Measurements from ENCODE around the gene ARSH.
"Not testable (repeated sequence)": the region's sequence is repeated elsewhere in the genome, so short reads cannot be mapped to it uniquely, and the experiment has no call there.

The ARSH gene

DNA sequence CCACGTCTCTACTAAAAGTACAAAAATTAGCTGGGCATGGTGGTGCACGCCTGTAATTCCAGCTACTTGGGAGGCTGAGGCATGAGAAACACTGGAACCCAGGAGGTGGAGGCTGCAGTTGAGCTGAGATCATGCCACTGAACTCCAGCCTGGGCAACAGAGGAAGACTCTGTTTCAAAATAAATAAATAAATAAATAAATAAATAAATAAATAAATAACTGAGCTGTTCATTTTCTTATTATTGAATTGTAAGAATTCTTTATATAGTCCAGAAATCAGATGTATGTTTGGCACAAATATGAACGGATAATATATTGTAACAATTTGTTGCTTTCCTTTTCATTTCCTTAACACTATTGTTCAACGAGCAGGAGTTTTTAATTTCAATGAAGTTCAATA, 27.7 kb upstream of the ARSH start:
- H3K4me1 Mint-ChIP-seq; H3K27me3 Mint-ChIP-seq; H3K27ac Mint-ChIP-seq; H3K36me3 Mint-ChIP-seq; H3K4me3 Mint-ChIP-seq; DNase-seq; ATAC-seq (replicated peaks): not testable (repeated sequence)
- H3K9me3 Mint-ChIP-seq: peaks cover 5 to 23% of the 10 kb centered on the region in 2 donors

DNA sequence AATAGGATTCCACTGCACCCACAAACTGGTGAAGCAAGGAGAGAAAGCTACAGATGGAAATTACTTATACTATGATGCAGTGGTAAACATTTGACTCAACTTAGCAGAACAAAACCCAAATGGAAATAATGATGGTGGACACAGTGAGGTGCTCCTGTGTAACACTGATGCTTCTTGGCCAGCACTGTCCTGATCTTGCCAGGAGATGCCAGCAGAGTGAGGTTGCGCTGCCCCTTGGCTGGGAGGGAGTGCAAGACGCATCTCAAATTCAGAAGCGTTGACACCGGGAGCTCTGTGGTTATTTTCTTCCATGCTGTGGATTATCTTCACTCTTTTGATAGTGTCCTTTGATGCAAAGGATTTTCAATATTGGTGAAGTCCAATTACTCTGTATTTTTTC, 22.0 kb upstream of the ARSH start:
- DNase-seq (no peak), ATAC-seq (replicated peaks) (no peak)
- Mint-ChIP-seq H3K4me3 (no peak overlapping the region), H3K27me3 (peaks cover 7 to 10% of the 10 kb centered on the region in 2 donors), H3K9me3 (peaks cover 8 to 19% of the 10 kb centered on the region in 2 donors), H3K27ac (no peak overlapping the region), H3K36me3 (peaks cover 1 to 6% of the 10 kb centered on the region in 2 donors), H3K4me1 (no peaks in the 10 kb centered on the region)

DNA sequence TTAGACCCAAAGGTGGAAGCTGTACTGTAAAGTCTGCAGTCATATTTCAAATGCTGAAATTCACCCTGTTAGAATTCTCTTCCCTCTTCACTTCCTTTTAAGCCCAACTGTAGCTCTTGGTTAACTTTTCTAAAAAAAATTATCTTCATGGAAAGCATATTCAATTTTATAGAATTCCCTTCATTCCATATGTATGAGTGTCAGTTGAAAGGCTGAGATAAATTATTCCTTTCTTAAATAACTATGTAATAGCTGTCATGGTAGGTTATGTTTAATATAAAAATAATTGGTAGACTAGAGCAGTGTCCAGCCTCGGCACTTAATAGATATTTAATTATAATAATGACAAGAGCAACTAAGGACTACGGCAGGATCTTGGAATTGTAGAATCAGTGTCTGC, 16.8 kb upstream of the ARSH start:
- ATAC-seq (replicated peaks) (no peak), DNase-seq (no peak)
- Mint-ChIP-seq H3K36me3 (peaks cover 0 to 1% of the 10 kb centered on the region in 2 donors), H3K9me3 (peaks cover 0 to 2% of the 10 kb centered on the region in 2 donors), H3K27ac (no peak overlapping the region), H3K4me3 (no peak overlapping the region), H3K4me1 (no peaks in the 10 kb centered on the region), H3K27me3 (peaks cover 14% of the 10 kb centered on the region in 2 donors)

DNA sequence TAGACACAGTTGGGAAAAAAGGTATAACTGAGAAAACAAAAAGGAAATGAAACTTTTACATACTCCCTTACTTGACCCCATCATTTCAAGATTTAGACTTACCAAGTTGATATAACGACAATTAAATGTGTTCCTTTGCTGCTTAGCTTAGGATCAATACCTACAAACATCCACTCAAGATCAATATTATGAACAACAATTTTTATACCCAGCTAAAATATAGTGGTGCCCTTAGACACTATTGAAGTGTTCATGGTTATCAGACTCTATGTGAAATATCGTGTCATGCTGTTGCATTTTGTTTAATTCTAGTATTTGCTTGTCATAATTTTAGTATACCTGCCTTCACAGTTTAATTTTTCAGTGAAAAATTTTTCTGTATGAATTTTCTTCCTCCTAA, 4.2 kb downstream of the ARSH start:
- no peaks in the 10 kb centered on the region for H3K27me3 Mint-ChIP-seq
- H3K4me3 Mint-ChIP-seq: no peak overlapping the region
- ATAC-seq (replicated peaks) (no peak), DNase-seq (no peak)
- H3K9me3 Mint-ChIP-seq: peaks cover 6 to 23% of the 10 kb centered on the region in 2 donors
- no peak overlapping the region for H3K27ac Mint-ChIP-seq
- H3K36me3 Mint-ChIP-seq: no peaks in the 10 kb centered on the region
- H3K4me1 Mint-ChIP-seq: no peaks in the 10 kb centered on the region

DNA sequence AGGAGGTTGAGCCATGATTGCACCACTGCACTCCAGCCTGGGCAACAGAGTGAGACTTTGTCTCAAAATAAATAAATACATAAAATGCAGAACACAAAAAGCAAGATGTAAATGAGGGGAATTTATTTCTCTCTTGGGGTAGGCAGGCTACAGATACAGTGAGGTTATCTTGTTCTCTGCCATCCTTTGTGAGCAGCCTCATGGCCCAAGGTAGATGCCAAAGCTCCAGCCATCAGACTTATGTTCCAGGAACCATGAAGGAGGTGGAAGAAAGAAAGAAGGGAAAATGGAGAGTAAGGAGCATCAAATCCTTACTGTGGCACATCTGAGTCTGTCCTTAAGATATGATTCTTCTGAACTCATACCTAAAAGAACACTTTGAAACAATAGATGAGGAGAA, 11.1 kb downstream of the ARSH start:
- H3K4me3 Mint-ChIP-seq: no peak overlapping the region
- ATAC-seq (replicated peaks) (no peak), DNase-seq (no peak)
- H3K9me3 Mint-ChIP-seq: peaks cover 4 to 15% of the 10 kb centered on the region in 2 donors
- no peaks in the 10 kb centered on the region for H3K4me1 Mint-ChIP-seq
- no peaks in the 10 kb centered on the region for H3K27me3 Mint-ChIP-seq
- H3K36me3 Mint-ChIP-seq: no peaks in the 10 kb centered on the region
- no peak overlapping the region for H3K27ac Mint-ChIP-seq

DNA sequence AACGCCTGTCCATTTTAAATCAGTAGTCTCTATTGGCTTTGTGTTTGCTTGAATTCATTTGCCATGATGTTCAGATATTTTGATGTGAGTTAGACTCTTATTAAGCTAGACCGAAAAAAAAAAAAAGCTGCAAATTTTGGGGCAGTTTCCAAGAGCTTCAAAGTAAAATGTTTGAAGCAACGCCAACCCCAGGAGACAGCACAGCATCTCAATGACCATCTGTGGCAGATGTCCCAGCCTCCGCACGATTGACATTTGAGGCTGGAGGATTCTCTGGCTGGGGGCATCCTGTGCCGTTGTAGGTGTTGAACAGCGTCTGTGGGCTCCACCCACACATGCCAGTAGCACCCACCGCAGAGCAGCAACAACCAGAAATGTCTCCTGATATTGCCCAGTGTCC, 17.8 kb downstream of the ARSH start:
- Mint-ChIP-seq H3K4me1 (no peaks in the 10 kb centered on the region), H3K4me3 (no peak overlapping the region), H3K36me3 (no peaks in the 10 kb centered on the region), H3K27ac (no peak overlapping the region), H3K27me3 (peaks cover 0 to 10% of the 10 kb centered on the region in 2 donors), H3K9me3 (no peaks in the 10 kb centered on the region)
- DNase-seq (no peak), ATAC-seq (replicated peaks) (no peak)

DNA sequence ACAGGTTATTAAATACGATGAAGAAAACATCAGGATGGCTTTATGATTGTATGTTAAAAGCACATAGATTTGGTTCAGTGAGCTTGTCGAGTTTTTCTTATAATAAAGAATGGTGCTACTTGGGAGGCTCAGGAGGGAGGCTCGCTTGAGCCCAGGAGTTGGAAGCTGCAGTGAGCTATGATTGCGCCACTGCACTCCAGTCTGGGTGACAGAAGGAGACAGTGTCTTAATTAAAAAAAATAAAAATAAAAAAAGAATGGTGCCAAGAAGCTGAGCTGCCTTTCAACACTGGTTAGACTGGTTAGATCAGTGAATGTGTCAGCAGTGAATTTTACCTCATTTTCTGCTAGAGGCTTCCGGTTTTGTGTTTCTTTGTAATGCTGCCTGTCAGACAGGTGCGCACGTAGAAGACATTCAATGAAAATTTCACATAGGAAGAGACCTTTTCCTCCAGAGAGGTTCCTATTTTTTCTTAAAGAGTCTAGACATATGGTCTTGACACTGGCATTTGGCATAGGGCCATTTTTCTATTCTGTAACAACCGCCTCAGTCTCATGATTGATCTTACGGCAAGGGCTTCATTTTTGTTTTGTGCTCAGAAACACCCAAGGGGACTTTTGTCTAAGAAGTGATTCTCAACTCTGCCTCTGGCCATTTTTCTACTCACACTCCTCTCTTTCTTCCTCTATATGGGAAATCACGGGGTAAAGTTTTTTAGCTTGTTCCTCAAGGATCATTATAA, 19.9 kb downstream of the ARSH start:
- H3K27me3 Mint-ChIP-seq: peaks cover 9 to 20% of the 10 kb centered on the region in 2 donors
- ATAC-seq (replicated peaks): no peak
- H3K9me3 Mint-ChIP-seq: peaks cover 0 to 1% of the 10 kb centered on the region in 2 donors
- no peaks in the 10 kb centered on the region for H3K36me3 Mint-ChIP-seq
- H3K4me3 Mint-ChIP-seq: no peak overlapping the region
- H3K27ac Mint-ChIP-seq: no peak overlapping the region
- no peak for DNase-seq
- no peaks in the 10 kb centered on the region for H3K4me1 Mint-ChIP-seq

DNA sequence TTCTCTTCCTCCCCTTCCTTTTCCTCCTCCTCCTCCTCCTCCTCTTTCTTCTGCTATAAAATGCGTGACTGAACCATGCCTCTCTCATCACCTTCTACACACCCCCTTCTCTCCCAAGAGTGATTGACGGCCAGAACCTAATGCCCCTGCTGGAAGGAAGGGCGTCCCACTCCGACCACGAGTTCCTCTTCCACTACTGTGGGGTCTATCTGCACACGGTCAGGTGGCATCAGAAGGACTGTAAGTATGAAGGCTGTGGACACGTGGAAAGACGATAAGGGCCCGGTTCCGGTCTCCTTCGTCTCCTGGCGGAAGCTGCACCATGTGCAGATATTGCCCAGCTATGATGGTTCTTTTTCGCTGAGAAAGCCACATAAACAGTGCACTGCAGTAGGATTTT, 22.8 kb downstream of the ARSH start:
- H3K27ac Mint-ChIP-seq: no peak overlapping the region
- H3K27me3 Mint-ChIP-seq: peaks cover 9 to 20% of the 10 kb centered on the region in 2 donors
- ATAC-seq (replicated peaks) (no peak), DNase-seq (no peak)
- H3K4me1 Mint-ChIP-seq: no peaks in the 10 kb centered on the region
- no peak overlapping the region for H3K4me3 Mint-ChIP-seq
- H3K9me3 Mint-ChIP-seq: peaks cover 0 to 1% of the 10 kb centered on the region in 2 donors
- no peaks in the 10 kb centered on the region for H3K36me3 Mint-ChIP-seq

DNA sequence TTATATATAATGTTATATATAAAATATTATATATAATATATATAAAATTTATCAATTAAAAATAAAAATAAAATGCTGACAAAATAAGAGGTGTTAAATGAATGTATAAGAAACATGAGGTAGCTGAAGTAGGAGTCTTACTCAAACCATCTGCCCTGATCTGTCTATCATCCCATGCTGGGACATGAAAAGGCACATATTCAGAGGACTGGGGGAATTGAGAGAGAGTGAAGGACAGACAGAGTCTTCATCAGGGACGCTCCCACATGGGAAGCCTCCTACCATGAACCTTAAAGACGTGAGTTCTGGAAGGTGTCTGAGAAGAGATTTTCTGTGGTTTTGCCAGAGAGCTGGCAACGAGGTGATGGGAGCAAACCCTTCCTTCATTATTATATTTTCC, 30.9 kb downstream of the ARSH start:
- H3K4me3 Mint-ChIP-seq: no peak overlapping the region
- ATAC-seq (replicated peaks) (no peak), DNase-seq (no peak)
- H3K36me3 Mint-ChIP-seq: no peaks in the 10 kb centered on the region
- H3K27ac Mint-ChIP-seq: no peak overlapping the region
- no peaks in the 10 kb centered on the region for H3K4me1 Mint-ChIP-seq
- H3K27me3 Mint-ChIP-seq: peaks cover 0 to 10% of the 10 kb centered on the region in 2 donors
- peaks cover 0 to 2% of the 10 kb centered on the region in 2 donors for H3K9me3 Mint-ChIP-seq

DNA sequence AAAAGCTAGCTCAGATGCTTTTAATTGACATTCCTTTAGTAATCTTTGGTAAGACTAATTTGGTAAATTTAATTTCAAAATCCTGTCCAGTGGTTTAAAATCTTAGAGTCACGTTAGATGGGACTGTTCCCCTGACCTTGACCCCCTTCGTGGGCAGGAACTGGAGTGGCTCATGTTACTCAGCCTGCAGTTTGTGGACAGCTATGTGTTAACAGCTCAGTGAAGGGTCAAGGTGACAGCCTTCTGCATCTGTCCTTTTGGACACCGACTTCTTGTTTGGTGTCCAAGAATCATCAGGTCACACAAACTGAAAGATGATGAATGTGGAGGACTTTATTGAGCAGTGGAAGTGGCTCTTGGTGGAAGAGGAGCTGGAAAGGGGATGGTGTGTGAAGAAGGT, 37.9 kb downstream of the ARSH start:
- no peak for DNase-seq
- Mint-ChIP-seq H3K4me3 (no peak overlapping the region), H3K4me1 (peaks cover 0 to 3% of the 10 kb centered on the region in 2 donors), H3K36me3 (no peaks in the 10 kb centered on the region), H3K9me3 (no peaks in the 10 kb centered on the region), H3K27me3 (peaks cover 0 to 4% of the 10 kb centered on the region in 2 donors), H3K27ac (no peak overlapping the region)
- no peak for ATAC-seq (replicated peaks)

DNA sequence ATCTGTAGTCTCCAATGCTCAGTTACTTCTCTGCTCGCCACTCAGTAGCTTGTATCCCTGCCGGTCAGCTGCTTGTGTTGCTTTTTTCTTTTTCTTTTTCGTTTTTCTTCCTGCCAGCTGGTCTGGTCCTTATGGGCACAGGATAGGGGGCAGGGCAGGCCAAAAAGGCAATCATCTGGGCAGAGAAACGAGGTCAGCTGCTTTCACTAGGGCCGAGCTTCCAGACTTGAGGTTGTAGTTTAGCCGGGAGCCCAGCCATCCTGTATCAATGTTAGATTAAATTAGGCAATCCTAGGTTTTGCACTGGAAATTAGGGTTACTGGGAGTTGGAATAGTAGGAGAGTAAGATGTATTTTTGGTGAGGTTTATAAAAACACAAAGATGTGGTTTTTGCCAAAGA, 38.3 kb downstream of the ARSH start:
- DNase-seq (no peak), ATAC-seq (replicated peaks) (no peak)
- Mint-ChIP-seq H3K4me1 (peaks cover 0 to 3% of the 10 kb centered on the region in 2 donors), H3K4me3 (no peak overlapping the region), H3K27me3 (peaks cover 0 to 4% of the 10 kb centered on the region in 2 donors), H3K36me3 (no peaks in the 10 kb centered on the region), H3K27ac (no peak overlapping the region), H3K9me3 (no peaks in the 10 kb centered on the region)

DNA sequence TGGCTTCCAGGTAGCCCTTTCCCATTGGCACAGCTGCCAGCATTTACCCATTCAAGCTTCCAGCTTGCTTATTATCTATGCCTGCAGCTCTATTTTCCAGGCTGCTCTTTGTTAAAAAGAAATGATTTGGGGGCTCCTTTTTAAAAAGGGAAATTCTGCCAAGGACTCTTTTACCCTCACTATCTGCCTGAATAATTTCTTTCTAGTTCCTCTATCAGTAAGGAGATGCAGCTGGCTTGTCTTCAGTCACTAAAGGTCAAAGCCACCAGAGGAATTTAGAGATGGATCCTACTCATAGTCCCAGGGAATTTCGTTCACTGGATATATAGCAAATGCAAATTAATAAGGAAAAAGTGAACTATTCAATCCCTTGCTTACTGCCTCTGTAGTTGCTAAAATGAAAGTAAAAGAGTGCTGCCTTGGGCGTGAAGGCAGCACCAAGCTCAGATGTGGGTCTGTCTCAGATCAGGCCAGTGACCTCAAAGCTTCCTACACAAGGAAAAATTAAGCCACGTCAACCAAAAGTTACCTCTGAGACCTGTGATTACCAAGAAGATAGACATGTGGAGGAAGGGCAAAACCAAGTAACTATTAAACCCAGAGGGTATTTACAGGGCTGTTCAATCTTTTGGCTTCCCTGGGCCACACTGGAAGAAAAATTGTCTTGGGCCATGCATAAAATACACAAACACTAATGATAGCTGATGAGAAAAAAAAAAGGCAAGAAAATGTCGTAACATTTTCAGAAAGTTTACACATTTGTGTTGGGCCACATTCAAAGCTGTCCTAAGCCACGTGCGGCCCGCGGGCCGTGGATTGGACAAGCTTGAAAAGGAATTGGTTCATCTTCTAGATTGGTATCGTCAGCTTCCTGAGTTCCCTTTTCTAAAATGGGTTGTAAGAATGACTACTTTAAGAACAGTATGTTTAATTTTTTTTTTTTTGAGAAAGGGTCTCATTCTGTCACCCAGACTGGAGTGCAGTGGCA, 40.2 kb downstream of the ARSH start:
- H3K36me3 Mint-ChIP-seq: no peaks in the 10 kb centered on the region
- H3K27me3 Mint-ChIP-seq: peaks cover 0 to 4% of the 10 kb centered on the region in 2 donors
- peak overlapping the region; percentile 48 to 51 for H3K4me3 Mint-ChIP-seq
- DNase-seq: no peak
- H3K9me3 Mint-ChIP-seq: no peaks in the 10 kb centered on the region
- peak; percentile 66 to 79 for ATAC-seq (replicated peaks)
- H3K4me1 Mint-ChIP-seq: peaks cover 0 to 3% of the 10 kb centered on the region in 2 donors
- H3K27ac Mint-ChIP-seq: peak overlapping the region; percentile 57

DNA sequence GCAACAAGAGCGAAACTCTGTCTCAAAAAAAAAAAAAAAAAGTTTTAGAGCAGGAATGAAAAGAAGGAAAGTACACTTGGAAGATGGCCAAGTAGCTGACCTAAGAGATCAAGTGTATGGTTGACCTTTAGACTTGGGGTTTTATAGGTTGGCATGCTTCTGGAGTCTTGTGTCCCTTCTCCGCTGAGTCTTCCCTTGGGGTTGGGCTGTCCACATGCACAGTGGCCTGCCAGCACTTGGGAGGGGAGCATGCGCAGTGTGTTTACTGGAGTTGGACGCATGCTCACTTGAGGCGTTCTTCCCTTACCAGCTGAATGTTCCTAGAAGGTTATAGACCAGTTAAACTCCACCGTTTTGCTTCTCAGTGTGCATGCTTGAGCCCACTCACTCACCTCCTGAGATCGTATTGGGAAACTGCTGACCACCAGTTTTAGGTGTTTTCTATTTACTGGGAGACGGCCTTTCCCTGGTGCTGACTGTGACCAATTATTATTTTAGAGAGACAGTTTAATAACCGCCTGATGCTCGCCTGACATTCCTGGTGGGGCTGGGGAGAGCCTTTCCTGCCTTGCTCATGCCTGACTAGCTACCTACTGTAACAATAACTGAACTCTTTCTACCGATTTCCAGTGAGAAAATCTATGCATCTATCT, 44.3 kb downstream of the ARSH start:
- not testable (repeated sequence) for H3K27me3 Mint-ChIP-seq; DNase-seq; H3K9me3 Mint-ChIP-seq; H3K4me3 Mint-ChIP-seq; H3K27ac Mint-ChIP-seq; H3K36me3 Mint-ChIP-seq; ATAC-seq (replicated peaks); H3K4me1 Mint-ChIP-seq

DNA sequence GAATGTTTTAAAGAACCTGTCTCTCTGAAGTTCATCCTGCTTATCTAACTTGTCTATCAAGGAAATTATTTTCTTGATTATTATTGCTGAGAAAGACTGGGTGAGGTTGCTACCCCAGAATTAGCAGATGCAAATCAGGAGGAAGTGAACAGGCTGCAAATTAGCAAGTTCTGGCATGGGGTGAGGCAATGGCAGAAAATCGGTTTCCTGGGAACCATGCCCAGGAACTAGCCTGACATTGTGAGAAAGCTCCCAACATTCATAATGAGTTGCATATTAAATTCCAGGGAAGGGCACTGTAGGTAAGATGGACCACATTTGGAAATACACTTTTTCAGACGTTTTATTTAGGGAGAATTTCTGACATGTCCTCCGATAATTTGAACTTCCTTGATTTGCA, 46.5 kb downstream of the ARSH start:
- H3K36me3 Mint-ChIP-seq: no peaks in the 10 kb centered on the region
- no peaks in the 10 kb centered on the region for H3K9me3 Mint-ChIP-seq
- no peaks in the 10 kb centered on the region for H3K4me1 Mint-ChIP-seq
- ATAC-seq (replicated peaks) (no peak), DNase-seq (no peak)
- H3K27me3 Mint-ChIP-seq: peaks cover 0 to 5% of the 10 kb centered on the region in 2 donors
- no peak overlapping the region for H3K27ac Mint-ChIP-seq
- H3K4me3 Mint-ChIP-seq: no peak overlapping the region

Measured in stimulated activated naive B cell treated with anti-CD40 and anti-IgM and Interleukin-4, amounts not matched to agents 10 μg/mL and 1 μg/mL and 100 μg/mL, for 72 hours (primary cell).